Measurements from ENCODE around the gene NCAM1.

GRCh38 chr11:113161711-113162591 lies 200.7 kb downstream of the NCAM1 start:
- TF ChIP-seq POLR2A (IDR thresholded peaks at IDR 0.05; ENCODE audit: low read length) (no peak), GATA1 (IDR thresholded peaks at IDR 0.05; ENCODE audit: low read depth, low read length) (no peak)
